ENCODE data around the gene ALDH5A1. TPM values are rescaled to one million over a fixed set of nuclear protein-coding genes. Genes with fewer than 3 reads are reported as not detected.

Gene ALDH5A1
- total and polyA plus RNA-seq, 2 donors (not counting 1 experiment from before 2014, with no cell fraction given) = 5.7 to 26.3 TPM

DNA sequence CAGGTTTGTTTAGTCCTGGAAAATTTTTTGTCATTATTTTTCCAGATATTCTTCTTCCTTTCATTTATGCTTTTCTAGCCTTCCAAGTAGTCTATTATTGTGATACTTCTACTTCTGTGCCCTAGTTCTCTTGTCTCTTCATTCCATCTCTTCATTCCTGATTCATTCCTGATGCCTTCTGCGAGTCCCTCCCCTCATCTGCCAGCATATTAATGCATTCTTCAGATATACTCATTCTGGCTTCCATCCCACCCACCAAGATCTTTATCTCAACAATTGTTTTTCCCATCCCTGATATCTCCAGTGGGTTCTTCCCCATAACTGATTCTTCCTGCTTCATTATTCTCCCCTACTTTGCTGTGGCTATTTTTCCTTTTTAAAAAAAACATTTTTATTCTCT is 35.2 kb downstream of the ALDH5A1 start:
- no peak overlapping the region for H3K4me3 Mint-ChIP-seq
- intact Hi-C loops (cut with micrococcal nuclease) = no loop called here
- H3K79me2 ChIP-seq (ENCODE audit: control insufficient read depth, insufficient read depth, low read length) = no peaks in the 10 kb centered on the region

DNA sequence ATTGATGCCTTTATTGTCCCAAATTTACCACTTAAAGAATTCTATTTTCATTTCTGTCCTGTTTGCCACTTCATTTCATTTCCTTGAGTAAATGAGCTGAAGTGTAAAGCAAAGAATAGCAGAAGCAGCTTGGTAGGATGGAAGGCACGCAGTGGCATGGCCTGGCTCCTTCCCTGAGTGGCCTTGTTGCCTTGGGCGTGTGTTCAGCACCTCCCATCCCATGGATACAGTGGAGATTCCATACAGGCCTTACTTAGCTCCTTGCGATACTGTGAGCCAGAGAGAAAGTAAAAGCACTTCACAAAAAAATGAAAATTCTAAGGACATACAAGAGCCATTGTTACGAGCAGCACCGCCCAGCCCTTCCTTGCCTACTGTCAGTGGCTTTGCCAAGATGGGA is 39.6 kb downstream of the ALDH5A1 start:
- intact Hi-C loops (cut with micrococcal nuclease) = no loop called here
- no peak for TF ChIP-seq EZH2 (IDR thresholded peaks at IDR 0.05; ENCODE audit: borderline replicate concordance, insufficient read depth, low read depth, low read length, poor library complexity, severe bottlenecking)
- TF ChIP-seq CTCF (IDR thresholded peaks at IDR 0.05) = no peak
- no peaks in the 10 kb centered on the region for H3K27me3 ChIP-seq (replicated peaks in 1 of 4; ENCODE audit: control extremely low read depth in 1 of 4, control insufficient read depth in 3 of 4, insufficient read depth in 4 of 4, low read length in 3 of 4)
- H3K4me1 ChIP-seq (ENCODE audit: control insufficient read depth in 2 of 2, insufficient read depth in 2 of 2, low read length in 2 of 2) = no peaks in the 10 kb centered on the region
- no peaks in the 10 kb centered on the region for H3K9me3 ChIP-seq (ENCODE audit: control extremely low read depth in 1 of 3, control insufficient read depth in 2 of 3, insufficient read depth in 1 of 3, low read length in 2 of 3)
- CTCF ChIA-PET = interaction anchor here (0.6 to 1.3 kb wide), 2 partner anchors 39 to 235 kb away, joined by 4 to 6 read pairs; partner anchors contain the start of gene ALDH5A1
- H3K9ac ChIP-seq (ENCODE audit: low read length) = no peak overlapping the region
- no peaks in the 10 kb centered on the region for H3K79me2 ChIP-seq (ENCODE audit: control insufficient read depth, insufficient read depth, low read length)
- Mint-ChIP-seq H3K27me3 (no peaks in the 10 kb centered on the region), H3K4me3 (no peak overlapping the region), H3K27ac (no peak overlapping the region), H3K4me1 (no peaks in the 10 kb centered on the region), H3K9me3 (ENCODE audit: insufficient read depth) (no peaks in the 10 kb centered on the region)
- H3K4me2 ChIP-seq (replicated peaks; ENCODE audit: low read depth, low read length, poor library complexity, severe bottlenecking) = no peak overlapping the region
- 100% methylated on average over 4 of the region's 5 CpGs for WGBS (ENCODE audit: insufficient coverage)
- no peak overlapping the region for H2AFZ ChIP-seq (ENCODE audit: insufficient read depth, low read depth, low read length, poor library complexity, severe bottlenecking)
- no peak for DNase-seq
- H3K4me3 ChIP-seq (ENCODE audit: control extremely low read depth in 1 of 5, extremely low read depth in 1 of 5, insufficient read depth in 1 of 5, low read depth in 2 of 5, low read length in 4 of 5) = no peak overlapping the region
- no peak overlapping the region for H3K27ac ChIP-seq (ENCODE audit: low read length in 2 of 2)
- ATAC-seq (ENCODE audit: low read depth) = no peak
- H3K36me3 ChIP-seq (replicated peaks in 1 of 2; ENCODE audit: control extremely low read depth in 1 of 2, control insufficient read depth in 1 of 2, extremely low read depth in 1 of 2, insufficient read depth in 2 of 2, low read length in 1 of 2) = peaks cover 0 to 46% of the 10 kb centered on the region in 2 experiments
- no peaks in the 10 kb centered on the region for H4K20me1 ChIP-seq (ENCODE audit: control insufficient read depth, insufficient read depth, low read length, poor library complexity, severe bottlenecking)
- POLR2A ChIA-PET = no interaction called here

More for the DNA sequence above, 35.2 kb downstream of the ALDH5A1 start:
- DNase-seq = no peak
- Histone ChIP-seq H3K4me1 (ENCODE audit: control insufficient read depth in 2 of 2, insufficient read depth in 2 of 2, low read length in 2 of 2) (peaks cover 7 to 12% of the 10 kb centered on the region in 2 donors), H2AFZ (ENCODE audit: insufficient read depth, low read depth, low read length, poor library complexity, severe bottlenecking) (no peak overlapping the region), H3K9me3 (ENCODE audit: control extremely low read depth in 1 of 3, control insufficient read depth in 2 of 3, insufficient read depth in 1 of 3, low read length in 2 of 3) (no peaks in the 10 kb centered on the region), H3K36me3 (replicated peaks in 1 of 2; ENCODE audit: control extremely low read depth in 1 of 2, control insufficient read depth in 1 of 2, extremely low read depth in 1 of 2, insufficient read depth in 2 of 2, low read length in 1 of 2) (peaks cover 0 to 29% of the 10 kb centered on the region in 2 experiments), H3K27ac (ENCODE audit: low read length in 2 of 2) (no peak overlapping the region), H4K20me1 (ENCODE audit: control insufficient read depth, insufficient read depth, low read length, poor library complexity, severe bottlenecking) (no peaks in the 10 kb centered on the region), H3K27me3 (replicated peaks in 1 of 4; ENCODE audit: control extremely low read depth in 1 of 4, control insufficient read depth in 3 of 4, insufficient read depth in 4 of 4, low read length in 3 of 4) (no peaks in the 10 kb centered on the region), H3K4me2 (replicated peaks; ENCODE audit: low read depth, low read length, poor library complexity, severe bottlenecking) (no peak overlapping the region), H3K4me3 (ENCODE audit: control extremely low read depth in 1 of 5, extremely low read depth in 1 of 5, insufficient read depth in 1 of 5, low read depth in 2 of 5, low read length in 4 of 5) (no peak overlapping the region), H3K9ac (ENCODE audit: low read length) (no peak overlapping the region)
- ChIA-PET POLR2A (no interaction called here), CTCF (interaction anchor here (1.0 kb wide), 1 partner anchor 12 kb away, joined by 3 read pairs; no protein-coding TSS in a partner anchor)
- no peak for ATAC-seq (ENCODE audit: low read depth)
- Mint-ChIP-seq H3K9me3 (ENCODE audit: insufficient read depth) (no peaks in the 10 kb centered on the region), H3K27me3 (no peaks in the 10 kb centered on the region), H3K27ac (no peak overlapping the region), H3K4me1 (peaks cover 11% of the 10 kb centered on the region)
- WGBS (ENCODE audit: insufficient coverage) = 88% methylated on average over 1 of the region's 1 CpG
- TF ChIP-seq CTCF (IDR thresholded peaks at IDR 0.05) (no peak), EZH2 (IDR thresholded peaks at IDR 0.05; ENCODE audit: borderline replicate concordance, insufficient read depth, low read depth, low read length, poor library complexity, severe bottlenecking) (no peak)

All from B cell (primary cell).